GM19324 (cell line): ENCODE measurements around the gene LCE1A.
A peak's percentile ranks its signal among the peaks of the same experiment; 100 is the strongest.

ENCODE experiments used
- ATAC-seq: cut with Tn5 transposase; IDR thresholded peaks from one replicate; pipeline ENCODE4 v1.9.1; 2021; ENCODE audit warnings: mild to moderate bottlenecking, moderate library complexity; ENCODE audit not compliant: unreplicated experiment, low FRiP score

The LCE1A gene

GRCh38 chr1:152869808-152870419, 42.6 kb downstream of the LCE1A start:
- peak; percentile 67 for ATAC-seq

GRCh38 chr1:152870831-152871730, 43.8 kb downstream of the LCE1A start:
- no peak for ATAC-seq

GRCh38 chr1:152871731-152872126, 44.5 kb downstream of the LCE1A start:
- no peak for ATAC-seq

- no peak for ATAC-seq
These were observed 46.2 kb downstream of the LCE1A start for GRCh38 chr1:152873495-152873894.

- ATAC-seq, result no peak
These were observed 49.6 kb downstream of the LCE1A start for GRCh38 chr1:152876827-152877226.
